ENCODE results near the gene DENR. TPM values are rescaled to one million over a fixed set of nuclear protein-coding genes. Genes with fewer than 3 reads are reported as not detected.

The DENR gene
- total and polyA plus RNA-seq, 2 of the 13 experiments (the other 11 are each of a cell fraction or from before 2014, with no cell fraction given), result 30.0 to 59.1 TPM

GRCh38 chr12:122752464-122753318 lies at the start of gene DENR (continued):
- TF ChIP-seq ZBTB37 (CRISPR knock-in tag; IDR thresholded peaks at IDR 0.05), result no peak; the same call in 1 of the 2 replicates
- no peak for TF ChIP-seq SUZ12 (IDR thresholded peaks at IDR 0.05; ENCODE audit: low read depth, low read length)
- no peak for TF ChIP-seq ZNF343 (CRISPR knock-in tag; IDR thresholded peaks at IDR 0.05)
- TF ChIP-seq ETV5 (CRISPR knock-in tag; IDR thresholded peaks at IDR 0.05; ENCODE audit: borderline replicate concordance), result peak; percentile 92
- no peak for TF ChIP-seq PHF5A (CRISPR knock-in tag; IDR thresholded peaks at IDR 0.05; ENCODE audit: low read depth, unreplicated experiment)
- no peak for TF ChIP-seq MAFG (CRISPR knock-in tag; IDR thresholded peaks at IDR 0.05)
- TF ChIP-seq ZNF816 (CRISPR knock-in tag; IDR thresholded peaks at IDR 0.05; ENCODE audit: borderline replicate concordance), result no peak
- no peak for TF ChIP-seq JUND (CRISPR knock-in tag; IDR thresholded peaks at IDR 0.05)
- peak; percentile 87 for TF ChIP-seq ZBTB33 (CRISPR knock-in tag; IDR thresholded peaks at IDR 0.05)
- peak; percentile 99 for TF ChIP-seq KLF12 (CRISPR knock-in tag; IDR thresholded peaks at IDR 0.05; ENCODE audit: borderline replicate concordance)
- TF ChIP-seq ZNF225 (CRISPR knock-in tag; IDR thresholded peaks at IDR 0.05), result 0 out of 2 replicates have a peak, but pooled peaks have one; percentile 73
- TF ChIP-seq ZNF609 (CRISPR knock-in tag; IDR thresholded peaks at IDR 0.05; ENCODE audit: borderline replicate concordance), result no peak; the same call in 1 of the 2 replicates
- peak; percentile 60 for TF ChIP-seq ZNF883 (CRISPR knock-in tag; IDR thresholded peaks at IDR 0.05; ENCODE audit: not compliant biosample characterization)
- no peak for TF ChIP-seq CAMTA2 (CRISPR knock-in tag; IDR thresholded peaks at IDR 0.05; ENCODE audit: borderline replicate concordance)
- 0 out of 2 replicates have a peak, but pooled peaks have one; percentile 78 for TF ChIP-seq TIGD3 (CRISPR knock-in tag; IDR thresholded peaks at IDR 0.05; ENCODE audit: borderline replicate concordance)
- TF ChIP-seq BRD4 (CRISPR knock-in tag; IDR thresholded peaks at IDR 0.05), result peak; percentile 69; the same call in 1 of the 2 replicates
- TF ChIP-seq MXD1 (CRISPR knock-in tag; IDR thresholded peaks at IDR 0.05), result peak; percentile 80; the same call in 1 of the 2 replicates
- no peak; the same call in 1 of the 2 replicates for TF ChIP-seq ZNF460 (CRISPR knock-in tag; IDR thresholded peaks at IDR 0.05; ENCODE audit: borderline replicate concordance)
